HepG2 (cell line): ENCODE data around the gene RNF135. TPM values are rescaled to one million over a fixed set of nuclear protein-coding genes. Genes with fewer than 3 reads are reported as not detected.

Experiments
- ATAC-seq: fragments of 200-7000 bp; cut with Tn5 transposase; 3 replicates; pipeline ENCODE4 v1.9.1; 2020; ENCODE audit warnings: mild to moderate bottlenecking, moderate library complexity
- BruUV-seq: library from RNA; stranded (reverse); fragments of 400-500 nt; replicated peaks from 2 replicates; lab custom pipeline; 2021; lab: Mats Ljungman, UMichigan
- CTCF ChIA-PET: fragments of 300-600 bp; formaldehyde crosslinking; extraction: SDS; loops from one replicate; lab custom pipeline; 2021; ENCODE audit warnings: low total read pairs, inconsistent platforms, low intra/inter-chr PET ratio; lab: Yijun Ruan, JAX
- POLR2A ChIA-PET: fragments of 350-600 bp; sonication (Branson Sonifier 250); formaldehyde crosslinking; loops from one replicate; lab custom pipeline; 2020; ENCODE audit warnings: antibody characterized with exemption, inconsistent platforms; lab: Yijun Ruan, JAX
- DNase-seq: peaks from one replicate; pipeline ENCODE4 v3.0.0-alpha.2; 2015; ENCODE audit warnings: low spot score
- FAIRE-seq: peaks from 3 replicates; lab custom pipeline; 2011; peaks lifted over from hg19 to GRCh38; lab: Jason Lieb, UNC
- H2AFZ ChIP-seq: one replicate; pipeline ENCODE4 v1.6.1; 2011; ENCODE audit warnings: low read length, inconsistent platforms
- H3K27ac ChIP-seq: fragments of 300-600 bp; 3 replicates; pipeline ENCODE4 v1.8.0; 2011; ENCODE audit warnings: mixed run types, mild to moderate bottlenecking, mixed read lengths, low read length, inconsistent platforms; ENCODE audit not compliant: insufficient read depth; ENCODE audit errors: extremely low read length
- H3K27me3 ChIP-seq, 2 experiments: fragments of 200-600 bp in 1 of 2; 2 replicates in 1 of 2; 3 replicates in 1 of 2; pipeline versions ENCODE4 v1.6.0 to v1.8.0; 2011; ENCODE audit warnings: low read length in 2 of 2, mild to moderate bottlenecking in 2 of 2, moderate library complexity in 2 of 2, inconsistent platforms in 1 of 2; ENCODE audit not compliant: insufficient read depth in 2 of 2, control insufficient read depth in 1 of 2
- H3K36me3 ChIP-seq, 2 experiments: fragments of 200-600 bp in 1 of 2; replicated peaks in 1 of 2; 2 replicates in 1 of 2; 3 replicates in 1 of 2; pipeline versions ENCODE4 v1.5.1 to v1.8.0; 2011; ENCODE audit warnings: low read length in 2 of 2, inconsistent platforms in 1 of 2; ENCODE audit not compliant: insufficient read depth in 2 of 2, control insufficient read depth in 1 of 2
- H3K4me1 ChIP-seq: 2 replicates; pipeline ENCODE4 v1.5.1; 2012; ENCODE audit warnings: low read length, inconsistent platforms; ENCODE audit not compliant: insufficient read depth
- H3K4me2 ChIP-seq: 2 replicates; pipeline ENCODE4 v1.6.0; 2011; ENCODE audit warnings: low read depth, low read length, inconsistent platforms
- H3K4me3 ChIP-seq, 3 experiments: fragments of 200-600 bp in 1 of 3; sonication (generic), shearing (Covaris generic) in 1 of 3; replicated peaks in 1 of 3; 2 replicates each; pipeline ENCODE4 v1.5.1; 2011 to 2016; ENCODE audit warnings: low read length in 3 of 3, inconsistent platforms in 2 of 3, low read depth in 2 of 3, mild to moderate bottlenecking in 2 of 3, control low read depth in 1 of 3, mixed read lengths in 1 of 3; ENCODE audit not compliant: insufficient read depth in 1 of 3
- H3K79me2 ChIP-seq: one replicate; pipeline ENCODE4 v1.6.1; 2011; ENCODE audit warnings: low read length, inconsistent platforms; ENCODE audit not compliant: insufficient read depth
- H3K9ac ChIP-seq: 2 replicates; pipeline ENCODE4 v1.6.0; 2011; ENCODE audit warnings: mild to moderate bottlenecking, low read depth, low read length, inconsistent platforms; ENCODE audit not compliant: insufficient read depth
- H3K9me3 ChIP-seq: 2 replicates; pipeline ENCODE4 v1.5.1; 2012; ENCODE audit warnings: mild to moderate bottlenecking, low read length
- H4K20me1 ChIP-seq: 2 replicates; pipeline ENCODE4 v1.6.0; 2011; ENCODE audit warnings: inconsistent platforms, mild to moderate bottlenecking, low read length, moderate library complexity; ENCODE audit not compliant: insufficient read depth
- HNRNPH1 ChIP-seq: fragments of 200-400 bp; formaldehyde crosslinking; optimal IDR thresholded peaks from 2 replicates; pipeline ENCODE3; 2017; ENCODE audit warnings: mild to moderate bottlenecking, low read depth, low read length
- MAFF ChIP-seq: IDR thresholded peaks from 2 replicates; pipeline ENCODE4 v1.6.1; 2011; ENCODE audit warnings: low read depth, low read length, improper control_type of control experiment
- MAFK ChIP-seq, 2 experiments: IDR thresholded peaks in 1 of 2; conservative IDR thresholded peaks in 1 of 2; 2 replicates each; pipeline ENCODE4 v1.6.1; 2011; ENCODE audit warnings: improper control_type of control experiment in 2 of 2, low read length in 2 of 2
- POGZ ChIP-seq: sonication (generic); formaldehyde crosslinking; IDR thresholded peaks from 2 replicates; pipeline ENCODE4 v1.4.0; 2020; ENCODE audit warnings: mild to moderate bottlenecking, missing genetic modification reagents
- WGBS: methylation state at CpG from one replicate; pipeline ENCODE4 v1.1.6; 2017; ENCODE audit warnings: low lambda C conversion rate; 5-methylcytosine and 5-hydroxymethylcytosine counted together
- in situ Hi-C: cut with HindIII; loops from 2 replicates; pipeline ENCODE4 v1.10.0; 2017; ENCODE audit warnings: low pct_unique_long_range_greater_than_20kb; ENCODE audit not compliant: extremely low pct_ligation_motif_present
- intact Hi-C: fragments of 100-400 bp; cut with micrococcal nuclease; formaldehyde crosslinking; loops from one replicate; pipeline ENCODE4 v1.10.0; 2022; ENCODE audit not compliant: unreplicated experiment
- polyA plus RNA-seq, 8 experiments: library from polyadenylated mRNA; depleted of rRNA in 3 of 8; stranded (reverse) in 7 of 8; unstranded in 1 of 8; fragments of >200 nt; fragmentation: Illumina TruSeq in 4 of 8; extraction: Trizol in 4 of 8; gene quantifications; 2 replicates each; pipeline versions ENCODE4 v1.2.1 to v1.2.3, GENCODE V29; 2011 to 2016; ENCODE audit warnings: low read depth in 4 of 8, missing spikeins in 1 of 8, mixed read lengths in 1 of 8; ENCODE audit not compliant: insufficient read depth in 1 of 8
- total RNA-seq, 5 experiments: library from RNA; depleted of rRNA; stranded (reverse); fragments of >200 nt; fragmentation: Illumina TruSeq; extraction: Trizol; gene quantifications; 2 replicates each; pipeline ENCODE4 v1.2.3, GENCODE V29; 2016; ENCODE audit warnings: low read depth in 1 of 5

RNF135 gene
- total and polyA plus RNA-seq, 2 of the 13 experiments (the other 11 are each of a cell fraction or from before 2014, with no cell fraction given), result not detected

- intact Hi-C loops, result no loop called here
- TF ChIP-seq HNRNPH1, result no peak
- no peak overlapping the region for H2AFZ ChIP-seq
- no peaks in the 10 kb centered on the region for H3K36me3 ChIP-seq
- 0% methylated on average over 1 of the region's 1 CpG for WGBS
- no peak overlapping the region for H3K27ac ChIP-seq
- no peak for DNase-seq
- H4K20me1 ChIP-seq, result no peaks in the 10 kb centered on the region
- no peak for FAIRE-seq
- H3K27me3 ChIP-seq, result no peaks in the 10 kb centered on the region
- H3K4me2 ChIP-seq, result no peak overlapping the region
- ChIA-PET CTCF (no interaction called here), POLR2A (no interaction called here)
- BruUV-seq, result no TSS peak
- H3K4me3 ChIP-seq, result no peak overlapping the region
- ATAC-seq, result no peak
- H3K9me3 ChIP-seq, result no peaks in the 10 kb centered on the region
- H3K9ac ChIP-seq, result no peak overlapping the region
- in situ Hi-C loops, result no loop called here
- H3K4me1 ChIP-seq, result no peaks in the 10 kb centered on the region
- H3K79me2 ChIP-seq, result no peaks in the 10 kb centered on the region
Measured at GRCh38 chr17:30982855-30983254, 12.0 kb downstream of the RNF135 start.

GRCh38 chr17:30990458-30990857 lies 19.6 kb downstream of the RNF135 start:
- Histone ChIP-seq H2AFZ (no peak overlapping the region), H3K9ac (no peak overlapping the region)
- in situ Hi-C loops, result no loop called here
- TF ChIP-seq MAFF, result peak; percentile 53; the same call in 1 of the 2 replicates
- peak; percentile 39 to 79 for TF ChIP-seq MAFK (conservative IDR thresholded peaks at IDR 0.05 in 1 of 2, IDR thresholded peaks at IDR 0.05 in 1 of 2; ENCODE audit: low read length in 2 of 2)
- no peak for TF ChIP-seq POGZ
- TF ChIP-seq, all 625 proteins: peak for 2
- intact Hi-C loops, result no loop called here
- Histone ChIP-seq H3K79me2 (no peaks in the 10 kb centered on the region), H4K20me1 (no peaks in the 10 kb centered on the region), H3K27ac (no peak overlapping the region), H3K4me2 (no peak overlapping the region), H3K4me1 (no peaks in the 10 kb centered on the region), H3K9me3 (no peaks in the 10 kb centered on the region), H3K4me3 (no peak overlapping the region), H3K27me3 (no peaks in the 10 kb centered on the region), H3K36me3 (no peaks in the 10 kb centered on the region)
- ATAC-seq, result no peak
- no peak for DNase-seq
- ChIA-PET CTCF (no interaction called here), POLR2A (no interaction called here)
- 48% methylated on average over 3 of the region's 3 CpGs for WGBS
- FAIRE-seq, result no peak
- no TSS peak for BruUV-seq
